ENCODE results near the gene PRPF19. TPM values are rescaled to one million over a fixed set of nuclear protein-coding genes. Genes with fewer than 3 reads are reported as not detected.

The PRPF19 gene
- polyA plus RNA-seq, 1 donor from 2014 or later: 71.3 TPM

DNA sequence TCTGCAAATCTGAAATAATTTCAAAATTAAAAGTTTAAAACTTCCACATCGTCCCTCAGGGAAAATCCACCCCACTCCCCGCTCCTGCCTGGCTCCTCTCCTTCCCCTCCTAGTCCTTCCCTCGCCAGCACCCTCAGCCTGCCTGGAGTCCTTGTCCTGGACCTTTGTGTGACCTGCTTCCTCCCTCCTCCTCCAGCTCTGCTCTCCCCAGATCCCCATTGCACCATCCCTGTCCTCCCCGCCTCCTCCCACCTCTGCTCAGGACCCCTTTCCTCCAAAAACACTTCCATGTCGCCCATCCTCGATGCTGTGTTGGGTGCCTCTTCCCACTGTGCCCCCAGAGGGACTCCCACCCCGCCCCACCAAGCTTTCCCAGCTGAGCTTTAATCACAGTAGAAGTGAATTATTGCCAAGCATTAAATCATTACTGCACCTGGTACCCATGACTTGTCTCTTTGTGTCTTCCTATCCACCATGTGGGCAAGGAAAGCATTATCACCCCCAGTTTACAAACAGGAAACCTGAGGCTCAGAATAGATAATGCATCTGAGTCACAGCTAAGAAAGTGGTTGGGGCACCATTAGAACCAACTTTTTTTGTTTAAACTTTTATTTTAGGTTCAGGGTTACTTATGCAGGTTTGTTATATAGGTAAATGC lies 41.4 kb downstream of the PRPF19 start:
- Histone ChIP-seq H3K79me2 (replicated peaks; ENCODE audit: insufficient read depth, low read length) (no peaks in the 10 kb centered on the region), H3K9ac (ENCODE audit: low read length) (no peak overlapping the region)
- TF ChIP-seq, protein P1, sequence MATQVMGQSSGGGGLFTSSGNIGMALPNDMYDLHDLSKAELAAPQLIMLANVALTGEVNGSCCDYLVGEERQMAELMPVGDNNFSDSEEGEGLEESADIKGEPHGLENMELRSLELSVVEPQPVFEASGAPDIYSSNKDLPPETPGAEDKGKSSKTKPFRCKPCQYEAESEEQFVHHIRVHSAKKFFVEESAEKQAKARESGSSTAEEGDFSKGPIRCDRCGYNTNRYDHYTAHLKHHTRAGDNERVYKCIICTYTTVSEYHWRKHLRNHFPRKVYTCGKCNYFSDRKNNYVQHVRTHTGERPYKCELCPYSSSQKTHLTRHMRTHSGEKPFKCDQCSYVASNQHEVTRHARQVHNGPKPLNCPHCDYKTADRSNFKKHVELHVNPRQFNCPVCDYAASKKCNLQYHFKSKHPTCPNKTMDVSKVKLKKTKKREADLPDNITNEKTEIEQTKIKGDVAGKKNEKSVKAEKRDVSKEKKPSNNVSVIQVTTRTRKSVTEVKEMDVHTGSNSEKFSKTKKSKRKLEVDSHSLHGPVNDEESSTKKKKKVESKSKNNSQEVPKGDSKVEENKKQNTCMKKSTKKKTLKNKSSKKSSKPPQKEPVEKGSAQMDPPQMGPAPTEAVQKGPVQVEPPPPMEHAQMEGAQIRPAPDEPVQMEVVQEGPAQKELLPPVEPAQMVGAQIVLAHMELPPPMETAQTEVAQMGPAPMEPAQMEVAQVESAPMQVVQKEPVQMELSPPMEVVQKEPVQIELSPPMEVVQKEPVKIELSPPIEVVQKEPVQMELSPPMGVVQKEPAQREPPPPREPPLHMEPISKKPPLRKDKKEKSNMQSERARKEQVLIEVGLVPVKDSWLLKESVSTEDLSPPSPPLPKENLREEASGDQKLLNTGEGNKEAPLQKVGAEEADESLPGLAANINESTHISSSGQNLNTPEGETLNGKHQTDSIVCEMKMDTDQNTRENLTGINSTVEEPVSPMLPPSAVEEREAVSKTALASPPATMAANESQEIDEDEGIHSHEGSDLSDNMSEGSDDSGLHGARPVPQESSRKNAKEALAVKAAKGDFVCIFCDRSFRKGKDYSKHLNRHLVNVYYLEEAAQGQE (IDR thresholded peaks at IDR 0.05; ENCODE audit: borderline replicate concordance): no peak
- TF ChIP-seq TAF1 (IDR thresholded peaks at IDR 0.05; ENCODE audit: low read depth) (no peak), POLR2AphosphoS5 (IDR thresholded peaks at IDR 0.05) (no peak), RAD21 (conservative IDR thresholded peaks at IDR 0.05) (no peak), EP300 (conservative IDR thresholded peaks at IDR 0.05; ENCODE audit: poor library complexity, severe bottlenecking) (no peak), EZH2 (IDR thresholded peaks at IDR 0.05; ENCODE audit: borderline replicate concordance, insufficient read depth, low read length, poor library complexity, severe bottlenecking) (no peak), MXI1 (conservative IDR thresholded peaks at IDR 0.05; ENCODE audit: poor library complexity, severe bottlenecking) (no peak), SMC3 (conservative IDR thresholded peaks at IDR 0.05; ENCODE audit: poor library complexity) (no peak)
- TF ChIP-seq, protein P2, sequence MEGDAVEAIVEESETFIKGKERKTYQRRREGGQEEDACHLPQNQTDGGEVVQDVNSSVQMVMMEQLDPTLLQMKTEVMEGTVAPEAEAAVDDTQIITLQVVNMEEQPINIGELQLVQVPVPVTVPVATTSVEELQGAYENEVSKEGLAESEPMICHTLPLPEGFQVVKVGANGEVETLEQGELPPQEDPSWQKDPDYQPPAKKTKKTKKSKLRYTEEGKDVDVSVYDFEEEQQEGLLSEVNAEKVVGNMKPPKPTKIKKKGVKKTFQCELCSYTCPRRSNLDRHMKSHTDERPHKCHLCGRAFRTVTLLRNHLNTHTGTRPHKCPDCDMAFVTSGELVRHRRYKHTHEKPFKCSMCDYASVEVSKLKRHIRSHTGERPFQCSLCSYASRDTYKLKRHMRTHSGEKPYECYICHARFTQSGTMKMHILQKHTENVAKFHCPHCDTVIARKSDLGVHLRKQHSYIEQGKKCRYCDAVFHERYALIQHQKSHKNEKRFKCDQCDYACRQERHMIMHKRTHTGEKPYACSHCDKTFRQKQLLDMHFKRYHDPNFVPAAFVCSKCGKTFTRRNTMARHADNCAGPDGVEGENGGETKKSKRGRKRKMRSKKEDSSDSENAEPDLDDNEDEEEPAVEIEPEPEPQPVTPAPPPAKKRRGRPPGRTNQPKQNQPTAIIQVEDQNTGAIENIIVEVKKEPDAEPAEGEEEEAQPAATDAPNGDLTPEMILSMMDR (IDR thresholded peaks at IDR 0.05; ENCODE audit: poor library complexity, severe bottlenecking): no peak

DNA sequence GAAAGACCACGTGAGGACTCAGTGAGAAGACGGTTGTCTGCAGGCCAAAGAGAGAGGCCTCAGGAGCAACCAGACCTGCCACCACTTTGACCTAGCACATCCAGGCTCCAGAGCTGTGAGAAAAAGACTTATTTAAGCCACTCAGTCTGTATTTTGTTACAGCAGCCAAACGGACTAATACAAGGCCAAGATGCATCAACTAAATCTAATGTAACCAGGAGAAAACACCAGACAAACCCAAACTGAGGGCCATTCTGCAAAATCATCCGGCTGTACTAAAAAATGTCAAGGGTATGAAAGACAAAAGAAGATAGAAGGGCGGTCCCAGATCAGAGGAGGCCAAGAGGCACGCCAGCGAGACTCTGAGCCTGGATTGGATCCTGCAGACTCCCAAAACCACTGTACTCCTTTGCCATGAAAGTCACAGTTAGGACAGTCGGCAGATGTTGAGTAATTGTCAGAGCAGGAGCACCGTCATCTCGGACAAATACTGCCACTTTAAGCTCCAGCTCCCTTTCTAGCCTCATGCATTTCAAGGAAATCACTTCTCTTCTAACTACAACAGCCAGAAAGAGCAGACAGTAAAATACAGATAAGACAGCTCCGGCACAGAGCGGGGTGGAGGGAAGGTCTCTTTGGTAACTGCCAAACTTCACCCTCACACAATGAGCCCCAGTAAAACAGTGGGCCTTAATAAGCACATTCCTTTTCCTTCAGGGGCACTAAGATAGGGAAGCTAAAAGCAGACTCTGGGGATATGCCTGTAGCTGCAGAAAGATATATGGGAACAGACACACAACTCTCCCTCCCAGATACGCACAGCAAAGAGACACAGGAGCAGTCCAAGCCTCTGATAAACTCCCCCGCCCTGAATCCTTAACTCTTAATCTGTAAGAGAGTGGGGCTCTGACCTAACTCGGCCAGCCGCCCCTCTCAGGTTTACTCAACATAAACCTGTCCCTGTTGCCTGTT lies 42.5 kb downstream of the PRPF19 start:
- H4K20me1 ChIP-seq (ENCODE audit: insufficient read depth): no peaks in the 10 kb centered on the region
- no peak overlapping the region for H2AFZ ChIP-seq (ENCODE audit: low read depth, low read length)
- H3K9ac ChIP-seq (ENCODE audit: low read length): no peak overlapping the region
- H3K27me3 ChIP-seq (ENCODE audit: insufficient read depth, low read depth, low read length): no peaks in the 10 kb centered on the region
- H3K4me2 ChIP-seq (ENCODE audit: low read length): no peak overlapping the region
- no peaks in the 10 kb centered on the region for H3K36me3 ChIP-seq (ENCODE audit: insufficient read depth, low read length)
- H3F3A ChIP-seq (ENCODE audit: insufficient read depth, low read length, poor library complexity, severe bottlenecking): no peaks in the 10 kb centered on the region
- no peak overlapping the region for H3K27ac ChIP-seq (ENCODE audit: low read length)
- H3K4me3 ChIP-seq (ENCODE audit: low read length): no peak overlapping the region
- no peak for TF ChIP-seq RAD21 (conservative IDR thresholded peaks at IDR 0.05)
- TF ChIP-seq MXI1 (conservative IDR thresholded peaks at IDR 0.05; ENCODE audit: poor library complexity, severe bottlenecking): no peak
- no peaks in the 10 kb centered on the region for H3K9me2 ChIP-seq (ENCODE audit: insufficient read depth, low read length)
- H3K79me2 ChIP-seq (replicated peaks; ENCODE audit: insufficient read depth, low read length): no peaks in the 10 kb centered on the region
- H3K9me3 ChIP-seq (ENCODE audit: low read length): no peaks in the 10 kb centered on the region

More for the DNA sequence above, 41.4 kb downstream of the PRPF19 start:
- no peak overlapping the region for H3K27ac ChIP-seq (ENCODE audit: low read length)
- H2AFZ ChIP-seq (ENCODE audit: low read depth, low read length): no peak overlapping the region
- no peaks in the 10 kb centered on the region for H3K9me3 ChIP-seq (ENCODE audit: low read length)
- H4K20me1 ChIP-seq (ENCODE audit: insufficient read depth): no peaks in the 10 kb centered on the region
- no peaks in the 10 kb centered on the region for H3K27me3 ChIP-seq (ENCODE audit: insufficient read depth, low read depth, low read length)
- no peak overlapping the region for H3K4me2 ChIP-seq (ENCODE audit: low read length)
- no peaks in the 10 kb centered on the region for H3K9me2 ChIP-seq (ENCODE audit: insufficient read depth, low read length)
- H3K4me3 ChIP-seq (ENCODE audit: low read length): no peak overlapping the region
- H3K36me3 ChIP-seq (ENCODE audit: insufficient read depth, low read length): no peaks in the 10 kb centered on the region
- no peaks in the 10 kb centered on the region for H3F3A ChIP-seq (ENCODE audit: insufficient read depth, low read length, poor library complexity, severe bottlenecking)

Measured in neural cell (in vitro differentiated cells).